Measurements from ENCODE around the gene GAMT.

Gene GAMT

GRCh38 chr19:1384478-1385110 is 16.7 kb downstream of the GAMT start:
- DNase-seq, result no peak

DNA sequence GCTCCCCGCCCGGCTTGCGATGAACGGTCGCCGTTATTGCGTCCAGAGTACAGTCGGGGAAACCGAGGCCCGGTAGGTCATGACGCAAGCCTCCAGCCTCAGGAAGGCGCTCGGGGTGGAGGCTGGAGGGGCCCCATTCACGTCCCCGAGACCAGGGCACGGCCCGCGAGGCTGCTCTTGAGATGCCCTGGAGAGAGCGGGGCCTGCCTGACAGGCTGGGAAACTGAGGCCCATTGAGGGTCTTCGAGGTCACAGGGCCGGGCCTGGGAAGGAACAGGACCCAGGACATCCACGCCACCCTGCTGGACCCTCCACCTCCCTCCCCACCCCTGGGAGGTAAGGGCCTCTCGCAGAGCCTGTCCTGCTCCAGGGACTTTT is 17.3 kb downstream of the GAMT start:
- no peak for DNase-seq

- peak; percentile 96 for DNase-seq
Observed at GRCh38 chr19:1383312-1384084, 17.8 kb downstream of the GAMT start, which contains the start of gene NDUFS7. TSS of gene NDUFS7 (plus strand) at chr19:1383907. CDS start at chr19:1383927, 20 bp downstream.

DNA sequence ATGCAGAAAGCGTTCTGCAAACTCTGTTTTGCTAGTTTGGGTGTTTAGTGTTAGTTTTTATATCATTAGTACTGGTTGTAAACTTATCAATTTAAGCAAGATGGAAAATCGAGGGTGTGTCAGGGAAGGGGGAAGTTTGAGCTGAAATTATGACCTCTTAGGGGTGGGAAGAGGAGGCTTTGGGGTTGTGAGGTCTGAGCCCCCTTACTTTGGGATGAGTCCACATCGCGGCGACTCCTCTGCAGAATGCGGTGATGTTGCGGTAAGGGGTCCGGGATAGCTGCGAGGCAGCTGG is 18.4 kb downstream of the GAMT start:
- DNase-seq, result no peak

GRCh38 chr19:1382250-1382649 is 19.1 kb downstream of the GAMT start:
- no peak for DNase-seq

GRCh38 chr19:1379961-1380489 is 21.3 kb downstream of the GAMT start:
- no peak for DNase-seq

- DNase-seq, result no peak
Observed at GRCh38 chr19:1379126-1379905, 22.0 kb downstream of the GAMT start.

- no peak for DNase-seq
Observed at GRCh38 chr19:1377965-1378785, 23.2 kb downstream of the GAMT start.

DNA sequence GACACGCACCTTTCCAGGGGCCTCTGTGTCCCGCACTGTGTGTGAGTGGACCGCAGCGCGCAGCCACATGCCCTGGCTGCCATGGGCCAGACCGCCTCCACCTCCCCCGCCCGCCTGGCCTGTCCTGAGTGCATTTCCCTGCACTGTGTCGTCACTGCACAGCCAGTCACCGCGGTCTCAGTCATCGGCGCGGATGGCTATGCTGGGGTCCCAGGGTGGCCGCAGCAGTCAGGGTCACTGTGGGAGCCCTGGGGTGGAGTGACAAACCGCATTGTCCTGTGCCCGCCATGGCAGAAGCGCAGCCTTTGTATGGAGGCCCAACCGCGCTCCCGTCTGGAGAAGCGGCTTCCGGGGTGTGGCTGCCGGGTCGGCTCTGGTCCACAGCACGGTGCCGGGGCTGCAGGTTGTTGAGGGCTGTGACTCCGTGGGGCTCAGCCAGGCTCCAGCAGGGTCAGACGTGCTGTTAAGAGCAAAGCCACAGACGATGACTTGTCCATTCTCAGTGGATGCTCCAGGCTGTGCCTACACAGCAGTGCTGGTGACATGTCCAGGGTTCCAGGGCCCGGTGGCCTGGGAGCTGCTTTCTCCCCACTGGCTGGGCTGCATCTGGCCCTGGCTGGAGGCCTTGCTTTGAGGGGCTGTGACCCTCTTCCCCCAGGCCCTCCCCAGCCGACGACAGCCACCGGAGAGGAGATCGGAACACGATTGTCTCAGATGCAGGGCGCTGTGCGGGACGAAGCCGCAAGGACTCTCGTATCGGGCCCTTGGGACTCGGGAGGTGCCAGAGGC is 24.0 kb downstream of the GAMT start:
- DNase-seq, result no peak

GRCh38 chr19:1376415-1376805 is 24.9 kb downstream of the GAMT start:
- DNase-seq, result no peak

DNA sequence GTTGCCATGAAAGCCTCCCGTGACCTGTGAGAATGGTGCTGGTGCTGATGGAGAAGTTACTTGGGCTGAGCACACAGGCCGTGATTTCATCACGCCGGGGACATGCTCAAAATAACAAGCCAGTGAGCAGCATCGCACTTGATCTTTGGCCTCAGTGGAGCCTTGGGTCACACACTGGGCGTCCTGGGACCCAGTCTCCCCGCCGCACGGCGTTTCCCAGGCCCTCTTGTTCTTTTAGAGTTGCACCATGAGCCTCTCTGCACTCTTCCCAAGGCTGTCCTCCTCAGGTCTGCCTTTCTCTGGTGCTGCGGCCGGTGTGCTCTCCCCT is 27.1 kb downstream of the GAMT start:
- DNase-seq, result no peak

DNA sequence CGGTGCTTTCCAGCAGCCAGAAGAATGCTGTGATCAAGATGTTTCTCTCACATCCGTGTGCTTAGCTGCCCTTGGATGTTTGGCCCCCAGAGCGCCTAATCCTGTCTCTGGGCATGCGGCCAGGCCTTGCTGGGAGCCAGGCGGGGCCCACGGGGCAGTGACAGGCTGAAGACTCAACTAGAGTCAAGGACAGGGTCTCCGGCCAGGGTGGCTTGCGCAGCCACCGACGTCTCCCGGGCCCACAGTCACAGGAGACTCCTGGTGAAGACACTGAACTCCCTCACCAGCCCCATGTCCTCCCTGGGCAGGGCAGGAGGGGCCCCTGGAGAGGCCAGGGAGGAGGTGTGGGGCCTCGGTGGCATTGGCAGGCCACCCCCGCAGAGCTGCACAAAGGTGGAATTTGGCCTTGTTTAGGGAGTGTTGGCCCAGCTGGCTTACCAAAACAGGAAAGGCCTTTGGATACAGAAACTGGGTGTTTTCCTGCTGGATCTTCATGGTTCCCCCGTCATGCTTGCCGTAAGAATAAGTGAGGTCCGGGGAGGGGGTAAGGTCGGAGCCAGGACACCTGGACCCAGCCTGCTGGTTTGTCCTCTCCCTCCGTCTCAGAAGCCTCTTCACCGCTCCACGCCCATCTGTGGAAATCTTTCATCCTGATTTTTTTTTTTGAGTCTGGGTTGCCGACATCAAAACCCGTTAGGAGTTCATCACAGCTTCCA is 27.6 kb downstream of the GAMT start:
- no peak for DNase-seq

GRCh38 chr19:1373042-1373533 is 28.3 kb downstream of the GAMT start:
- no peak for DNase-seq

DNA sequence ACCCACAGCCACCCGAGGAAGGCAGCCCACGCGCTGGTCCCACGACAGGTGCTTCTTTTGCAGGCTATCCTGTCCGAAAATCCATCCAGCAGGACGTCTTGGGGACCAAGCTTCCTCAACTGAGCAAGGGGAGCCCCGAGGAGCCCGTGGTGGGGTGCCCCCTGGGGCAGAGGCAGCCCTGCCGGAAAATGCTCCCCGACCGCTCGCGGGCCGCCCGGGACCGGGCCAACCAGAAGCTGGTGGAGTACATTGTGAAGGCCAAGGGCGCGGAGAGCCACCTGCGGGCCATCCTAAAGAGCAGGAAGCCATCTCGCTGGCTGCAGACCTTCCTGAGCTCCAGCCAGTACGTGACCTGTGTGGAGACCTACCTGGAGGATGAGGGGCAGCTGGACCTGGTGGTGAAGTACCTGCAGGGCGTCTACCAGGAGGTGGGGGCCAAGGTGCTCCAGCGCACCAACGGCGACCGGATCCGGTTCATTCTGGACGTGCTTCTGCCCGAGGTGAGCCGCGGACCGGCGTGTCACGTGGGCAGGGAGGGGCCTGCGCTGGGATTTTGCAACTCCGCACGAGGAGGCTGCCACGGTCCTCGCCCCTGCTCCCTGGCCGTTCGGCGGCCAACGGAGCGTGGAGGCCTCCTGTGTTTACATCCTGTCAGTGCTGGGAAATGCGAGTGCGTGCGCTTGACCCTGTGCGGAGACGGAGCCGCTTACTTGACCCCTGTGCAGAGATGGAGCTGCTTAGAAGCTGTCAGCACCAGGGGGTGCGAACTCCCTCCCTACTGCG is 30.6 kb downstream of the GAMT start:
- DNase-seq, result peak; percentile 70

- DNase-seq, result no peak
Observed at GRCh38 chr19:1369214-1369805, 32.0 kb downstream of the GAMT start.

DNA sequence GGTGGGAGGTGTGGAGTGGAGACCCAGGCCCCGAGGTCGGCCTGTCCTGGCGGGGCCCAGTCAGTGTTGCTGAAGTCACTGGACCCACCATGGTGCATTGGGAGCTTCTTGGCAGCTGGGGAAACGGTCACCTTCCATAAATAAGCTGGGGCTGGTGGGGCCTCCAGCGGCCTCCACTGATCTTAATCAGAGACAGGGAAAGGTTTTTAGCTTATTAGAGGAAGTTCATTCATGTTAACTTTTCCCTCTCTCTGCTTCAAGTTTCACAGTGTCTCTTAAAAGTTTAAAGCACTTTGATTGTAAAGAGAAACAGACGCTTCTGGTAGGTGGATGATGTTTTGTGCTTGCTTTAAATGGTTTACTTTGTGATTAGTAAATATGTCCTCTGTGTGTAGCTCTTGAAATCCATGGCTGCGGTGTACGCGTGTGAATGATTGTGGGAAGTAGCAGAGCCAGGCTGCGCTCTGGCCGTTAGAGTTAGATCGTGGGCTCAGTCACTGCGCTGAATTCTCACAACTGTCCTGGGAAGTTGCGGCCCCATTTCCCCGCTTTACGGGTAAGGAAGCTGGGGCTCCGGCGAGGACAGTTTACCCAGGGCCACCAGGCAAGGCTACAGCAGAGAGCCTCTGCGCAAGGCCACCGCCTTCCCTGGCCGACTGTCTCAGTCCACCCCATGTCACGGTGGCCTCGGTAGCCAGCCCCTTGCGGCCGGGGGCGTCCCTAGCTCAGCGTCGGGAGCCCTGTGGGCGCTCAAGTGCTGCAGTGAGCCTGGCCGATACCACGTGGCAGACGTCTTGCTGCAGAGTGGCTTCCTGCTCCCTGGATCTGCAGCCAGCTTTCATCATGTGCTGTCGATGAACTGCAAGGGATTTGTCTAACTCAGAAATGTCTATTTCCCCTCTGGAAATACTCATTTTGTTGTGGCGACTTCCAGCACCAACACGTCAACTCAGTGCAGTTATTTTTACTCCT is 34.2 kb downstream of the GAMT start:
- no peak for DNase-seq

- DNase-seq, result no peak
Observed at GRCh38 chr19:1366296-1366695, 35.0 kb downstream of the GAMT start.
